ENCODE measurements around the gene KCNJ6. TPM values are rescaled to one million over a fixed set of nuclear protein-coding genes. Genes with fewer than 3 reads are reported as not detected.

The KCNJ6 gene
- total RNA-seq, 1 experiment from 2014 or later, result 1.2 TPM

GRCh38 chr21:37734846-37735245 lies 181.4 kb downstream of the KCNJ6 start:
- no peak overlapping the region for H3K4me3 Mint-ChIP-seq

More at GRCh38 chr21:37734846-37735245, 181.4 kb downstream of the KCNJ6 start:
- DNase-seq, result no peak
- Histone ChIP-seq H3K56ac (ENCODE audit: insufficient read length, low read depth, low read length) (no peak overlapping the region), H3T11ph (ENCODE audit: low read length) (no peak overlapping the region), H4K8ac (replicated peaks; ENCODE audit: insufficient read length, low read depth, low read length) (no peak overlapping the region), H3K4me1 (ENCODE audit: insufficient read depth, low read length) (no peaks in the 10 kb centered on the region), H3K4me2 (ENCODE audit: insufficient read depth, insufficient read length, low read length) (no peak overlapping the region), H3K14ac (ENCODE audit: insufficient read depth, low read length) (no peak overlapping the region; the same call in 1 of the 2 replicates), H3K79me1 (ENCODE audit: insufficient read depth, low read depth, low read length, poor library complexity, severe bottlenecking) (no peaks in the 10 kb centered on the region), H3K9ac (ENCODE audit: extremely low read depth, insufficient read length, low read length) (no peak overlapping the region), H3K18ac (ENCODE audit: insufficient read length, low read depth, low read length) (no peak overlapping the region), H4K5ac (ENCODE audit: insufficient read length, low read depth, low read length) (no peak overlapping the region), H2BK5ac (ENCODE audit: insufficient read length, low read length) (no peak overlapping the region), H4K20me1 (ENCODE audit: control insufficient read depth, insufficient read depth, insufficient read length) (no peaks in the 10 kb centered on the region), H2BK120ac (ENCODE audit: low read depth, low read length, poor library complexity, severe bottlenecking) (no peak overlapping the region), H2BK12ac (ENCODE audit: insufficient read length, low read depth, low read length) (no peak overlapping the region), H3K9me3 (ENCODE audit: control insufficient read depth, low read depth, low read length) (no peaks in the 10 kb centered on the region), H3K23me2 (ENCODE audit: insufficient read length, low read depth, low read length, poor library complexity, severe bottlenecking) (peaks cover 2% of the 10 kb centered on the region), H3K27me3 (ENCODE audit: insufficient read depth, low read length) (no peaks in the 10 kb centered on the region), H3K79me2 (ENCODE audit: insufficient read depth, low read length) (no peaks in the 10 kb centered on the region; the same call in 1 of the 2 replicates), H2AK5ac (ENCODE audit: insufficient read length, low read length) (no peak overlapping the region), H2BK20ac (ENCODE audit: low read depth, low read length, poor library complexity, severe bottlenecking) (no peak overlapping the region), H3K23ac (ENCODE audit: insufficient read length, low read depth, low read length) (no peak overlapping the region), H2BK15ac (ENCODE audit: low read depth, low read length) (no peak overlapping the region), H4K91ac (ENCODE audit: insufficient read length, low read depth, low read length) (no peak overlapping the region), H3K27ac (ENCODE audit: insufficient read length, low read depth, low read length) (no peak overlapping the region), H3K4ac (ENCODE audit: low read depth, low read length) (no peak overlapping the region), H2AFZ (ENCODE audit: low read length) (no peak overlapping the region)
- H3K9me3 Mint-ChIP-seq, result peaks cover 3 to 4% of the 10 kb centered on the region in 2 experiments; a peak in 3 of 5 replicates
- peaks cover 0 to 3% (median 0%) of the 10 kb centered on the region in 3 experiments; a peak in 1 of 7 replicates for H3K36me3 Mint-ChIP-seq (ENCODE audit: insufficient read depth in 1 of 3, low read depth in 3 of 3)
- no peak overlapping the region; a peak in 1 of 7 replicates for H3K27ac Mint-ChIP-seq
- no peak for TF ChIP-seq CTCF (conservative IDR thresholded peaks at IDR 0.05)
- H3K4me1 Mint-ChIP-seq, result peaks cover 7 to 13% of the 10 kb centered on the region in 2 experiments
- H3K27me3 Mint-ChIP-seq (ENCODE audit: low read depth), result peaks cover 2% of the 10 kb centered on the region; the same call in 1 of the 2 replicates
- WGBS (ENCODE audit: extremely low coverage, insufficient read length, low lambda C conversion rate), result no CpG with 5 or more reads among the region's 10 CpGs

All from H9 (cell line).